Activated CD8-positive, alpha-beta T cell treated with anti-CD3 and anti-CD28 coated beads for 36 hours (primary cell): ENCODE measurements around the gene PRELP. TPM values are rescaled to one million over a fixed set of nuclear protein-coding genes. Genes with fewer than 3 reads are reported as not detected.

Experiments used
- ATAC-seq: fragments of 200-7000 bp; cut with Tn5 transposase; one replicate; pipeline ENCODE4 v1.10.0; 2021; ENCODE audit warnings: mild to moderate bottlenecking, moderate library complexity
- CTCF ChIA-PET: fragments of 350-600 bp; sonication (Branson Sonifier 250); formaldehyde crosslinking; loops from one replicate; lab custom pipeline; 2021; ENCODE audit warnings: antibody characterized with exemption; lab: Charles Lee
- POLR2A ChIA-PET: fragments of 350-600 bp; sonication (Branson Sonifier 250); formaldehyde crosslinking; loops from one replicate; lab custom pipeline; 2021; ENCODE audit warnings: antibody characterized with exemption; lab: Charles Lee
- DNase-seq: peaks from one replicate; pipeline ENCODE4 v3.0.0-alpha.2; 2020
- H3K27ac Mint-ChIP-seq: one replicate; pipeline ENCODE4 v1.8.0; 2021; ENCODE audit warnings: mild to moderate bottlenecking, mixed read lengths
- H3K27me3 Mint-ChIP-seq: one replicate; pipeline ENCODE4 v1.8.0; 2021; ENCODE audit warnings: mixed read lengths
- H3K36me3 Mint-ChIP-seq: one replicate; pipeline ENCODE4 v1.8.0; 2021; ENCODE audit warnings: low read depth, mixed read lengths
- H3K4me1 Mint-ChIP-seq: one replicate; pipeline ENCODE4 v1.8.0; 2021; ENCODE audit warnings: low read depth, mixed read lengths
- H3K4me3 Mint-ChIP-seq: one replicate; pipeline ENCODE4 v1.8.0; 2021; ENCODE audit warnings: mild to moderate bottlenecking, moderate library complexity, mixed read lengths
- H3K9me3 Mint-ChIP-seq: one replicate; pipeline ENCODE4 v1.8.0; 2021; ENCODE audit warnings: mixed read lengths
- intact Hi-C: fragments of 100-400 bp; cut with micrococcal nuclease; formaldehyde crosslinking; loops from one replicate; pipeline ENCODE4 v1.10.0; 2022
- total RNA-seq, 2 experiments: library from RNA; stranded (reverse); gene quantifications; one replicate each; pipeline ENCODE4 v1.2.3, GENCODE V29; 2021
- TF ChIP-seq, protein P1 (sequence below): fragments of 200-600 bp; IDR thresholded peaks from one replicate; pipeline ENCODE4 v1.8.0; 2022; ENCODE audit warnings: antibody characterized with exemption, mild to moderate bottlenecking

PRELP gene
- total RNA-seq, 2 experiments from 2014 or later: not detected

DNA sequence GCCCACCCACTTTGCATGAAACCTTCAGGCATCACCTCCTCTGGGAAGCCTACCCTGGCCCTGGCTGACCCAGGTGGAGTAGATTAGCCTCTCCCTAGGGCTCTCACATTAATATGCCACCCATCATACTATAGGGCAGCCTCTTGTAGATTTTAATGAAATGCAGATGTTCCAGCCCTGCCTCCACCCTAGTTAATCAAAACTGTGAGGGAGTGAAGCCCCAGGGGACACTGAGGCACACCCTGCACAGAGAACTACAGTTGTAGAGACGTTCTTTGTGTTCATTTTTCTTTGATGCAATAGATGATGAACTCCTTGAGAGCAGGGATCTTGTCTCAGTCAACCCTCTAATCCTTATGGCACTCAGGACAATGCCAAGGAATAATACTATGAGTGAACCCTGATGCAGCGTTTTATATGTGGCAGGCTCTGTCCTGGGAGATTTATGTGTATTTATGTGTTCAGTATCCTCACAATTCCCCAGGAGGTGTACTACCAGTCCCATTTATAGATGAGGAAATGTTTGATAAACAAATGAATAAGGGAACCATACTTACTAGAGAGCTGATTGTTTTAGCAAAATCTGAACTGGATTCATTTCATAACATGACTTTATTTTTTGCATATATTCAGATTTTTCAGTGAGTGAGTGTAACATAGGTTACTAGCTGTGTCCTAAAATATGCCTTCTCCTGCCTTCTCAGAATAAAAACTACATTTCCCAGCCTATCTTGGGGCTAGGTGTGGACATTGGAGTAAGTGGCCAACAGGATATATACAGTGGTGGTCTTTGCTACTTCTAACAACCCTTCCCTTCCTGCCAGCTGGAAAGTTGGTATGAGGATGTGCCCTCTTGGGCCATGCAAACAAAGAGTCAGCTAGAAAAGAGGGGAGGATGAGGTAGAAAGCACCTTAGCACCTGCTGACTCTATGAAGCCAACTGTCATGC is 23.5 kb upstream of the PRELP start:
- TF ChIP-seq, protein P1, sequence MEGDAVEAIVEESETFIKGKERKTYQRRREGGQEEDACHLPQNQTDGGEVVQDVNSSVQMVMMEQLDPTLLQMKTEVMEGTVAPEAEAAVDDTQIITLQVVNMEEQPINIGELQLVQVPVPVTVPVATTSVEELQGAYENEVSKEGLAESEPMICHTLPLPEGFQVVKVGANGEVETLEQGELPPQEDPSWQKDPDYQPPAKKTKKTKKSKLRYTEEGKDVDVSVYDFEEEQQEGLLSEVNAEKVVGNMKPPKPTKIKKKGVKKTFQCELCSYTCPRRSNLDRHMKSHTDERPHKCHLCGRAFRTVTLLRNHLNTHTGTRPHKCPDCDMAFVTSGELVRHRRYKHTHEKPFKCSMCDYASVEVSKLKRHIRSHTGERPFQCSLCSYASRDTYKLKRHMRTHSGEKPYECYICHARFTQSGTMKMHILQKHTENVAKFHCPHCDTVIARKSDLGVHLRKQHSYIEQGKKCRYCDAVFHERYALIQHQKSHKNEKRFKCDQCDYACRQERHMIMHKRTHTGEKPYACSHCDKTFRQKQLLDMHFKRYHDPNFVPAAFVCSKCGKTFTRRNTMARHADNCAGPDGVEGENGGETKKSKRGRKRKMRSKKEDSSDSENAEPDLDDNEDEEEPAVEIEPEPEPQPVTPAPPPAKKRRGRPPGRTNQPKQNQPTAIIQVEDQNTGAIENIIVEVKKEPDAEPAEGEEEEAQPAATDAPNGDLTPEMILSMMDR: no peak
- no peak overlapping the region for H3K27ac Mint-ChIP-seq
- H3K4me1 Mint-ChIP-seq: no peaks in the 10 kb centered on the region
- POLR2A ChIA-PET: no interaction called here
- H3K9me3 Mint-ChIP-seq: no peaks in the 10 kb centered on the region
- peaks cover 13% of the 10 kb centered on the region for H3K27me3 Mint-ChIP-seq
- no peak overlapping the region for H3K4me3 Mint-ChIP-seq
- CTCF ChIA-PET: interaction anchor here (0.7 to 1.0 kb wide), 3 partner anchors 109 to 184 kb away, joined by 3 to 4 read pairs (median 3); no protein-coding TSS in a partner anchor
- DNase-seq: no peak
- no peak for ATAC-seq
- intact Hi-C loops: no loop called here
- H3K36me3 Mint-ChIP-seq: no peaks in the 10 kb centered on the region

DNA sequence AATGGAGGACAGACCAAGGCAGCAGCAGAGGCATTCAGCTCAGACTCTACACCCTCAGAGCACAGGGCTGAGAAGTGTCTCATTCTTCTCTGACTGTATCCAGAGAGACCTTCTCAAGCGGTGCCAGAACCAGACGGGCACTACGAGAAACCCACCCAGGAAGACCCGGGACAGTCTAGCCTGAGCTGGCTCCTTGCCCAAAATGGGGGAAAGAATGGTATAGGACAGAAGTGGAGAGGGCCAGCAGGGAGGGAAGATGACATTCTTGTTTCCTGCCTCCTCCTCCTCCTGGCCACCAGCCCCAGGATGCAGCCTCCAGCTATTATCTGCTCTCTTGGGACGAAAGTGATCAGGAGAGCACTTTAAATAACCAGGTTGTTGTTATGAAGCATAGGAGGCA is 22.6 kb upstream of the PRELP start:
- no peaks in the 10 kb centered on the region for H3K4me1 Mint-ChIP-seq
- ChIA-PET POLR2A (no interaction called here), CTCF (interaction anchor here (1.0 kb wide), 1 partner anchor 185 kb away, joined by 4 read pairs; no protein-coding TSS in a partner anchor)
- ATAC-seq: no peak
- DNase-seq: no peak
- no peaks in the 10 kb centered on the region for H3K9me3 Mint-ChIP-seq
- H3K36me3 Mint-ChIP-seq: no peaks in the 10 kb centered on the region
- H3K27ac Mint-ChIP-seq: no peak overlapping the region
- no peak overlapping the region for H3K4me3 Mint-ChIP-seq
- intact Hi-C loops: no loop called here
- TF ChIP-seq, protein P1: no peak
- H3K27me3 Mint-ChIP-seq: peaks cover 14% of the 10 kb centered on the region

DNA sequence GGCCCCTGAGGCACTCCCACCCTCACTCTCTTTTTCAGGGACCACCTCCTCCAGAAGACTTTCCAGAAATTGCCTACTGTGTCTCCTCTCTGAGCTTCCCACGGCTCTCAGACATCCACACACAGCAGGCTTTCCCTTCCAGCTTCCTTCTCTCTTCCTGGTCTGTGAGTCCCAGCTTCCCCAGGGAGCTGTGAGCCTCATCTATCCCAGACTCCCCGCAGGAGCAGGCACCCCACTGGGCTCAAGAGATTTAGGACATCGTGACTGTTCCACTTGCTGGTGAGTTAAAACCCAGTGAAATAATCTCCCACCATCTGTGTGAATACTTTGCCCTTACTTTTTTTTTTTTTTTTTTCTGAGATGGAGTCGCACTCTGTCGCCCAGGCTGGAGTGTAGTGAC is 22.0 kb upstream of the PRELP start:
- intact Hi-C loops: no loop called here
- DNase-seq (no peak), ATAC-seq (no peak)
- Mint-ChIP-seq H3K4me3 (no peak overlapping the region), H3K9me3 (no peaks in the 10 kb centered on the region), H3K4me1 (no peaks in the 10 kb centered on the region), H3K36me3 (no peaks in the 10 kb centered on the region), H3K27ac (no peak overlapping the region), H3K27me3 (peaks cover 16% of the 10 kb centered on the region)
- ChIA-PET CTCF (no interaction called here), POLR2A (no interaction called here)
- TF ChIP-seq, protein P1: no peak

DNA sequence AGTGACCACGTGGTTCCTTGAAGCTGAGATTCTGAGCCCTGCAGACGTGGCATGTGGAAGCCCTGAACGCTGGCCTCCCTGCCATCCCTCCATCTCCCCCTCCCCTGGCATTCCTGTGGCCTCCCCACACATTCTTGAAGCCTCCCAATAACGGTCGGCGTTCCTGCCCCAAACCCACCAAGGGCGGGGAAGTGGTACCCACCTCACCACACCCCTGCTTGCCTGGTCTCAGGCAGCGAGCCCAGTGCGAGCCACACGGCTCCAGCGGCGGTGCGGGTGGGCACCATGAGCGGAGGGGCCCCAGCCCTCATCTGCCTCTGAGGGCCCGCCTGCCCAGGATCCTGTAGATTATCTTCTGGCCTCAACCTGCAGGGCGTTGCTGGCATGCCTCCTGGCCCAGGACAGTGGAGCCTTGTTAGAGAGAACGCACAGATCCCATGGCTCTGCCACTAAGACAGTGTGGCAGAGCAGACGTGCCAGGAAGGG is 20.6 kb upstream of the PRELP start:
- Mint-ChIP-seq H3K27ac (no peak overlapping the region), H3K36me3 (no peaks in the 10 kb centered on the region), H3K4me3 (no peak overlapping the region), H3K27me3 (peaks cover 17% of the 10 kb centered on the region), H3K4me1 (no peaks in the 10 kb centered on the region), H3K9me3 (no peaks in the 10 kb centered on the region)
- POLR2A ChIA-PET: no interaction called here
- intact Hi-C loops: no loop called here
- CTCF ChIA-PET: no interaction called here
- ATAC-seq (no peak), DNase-seq (no peak)
- TF ChIP-seq, protein P1: no peak

DNA sequence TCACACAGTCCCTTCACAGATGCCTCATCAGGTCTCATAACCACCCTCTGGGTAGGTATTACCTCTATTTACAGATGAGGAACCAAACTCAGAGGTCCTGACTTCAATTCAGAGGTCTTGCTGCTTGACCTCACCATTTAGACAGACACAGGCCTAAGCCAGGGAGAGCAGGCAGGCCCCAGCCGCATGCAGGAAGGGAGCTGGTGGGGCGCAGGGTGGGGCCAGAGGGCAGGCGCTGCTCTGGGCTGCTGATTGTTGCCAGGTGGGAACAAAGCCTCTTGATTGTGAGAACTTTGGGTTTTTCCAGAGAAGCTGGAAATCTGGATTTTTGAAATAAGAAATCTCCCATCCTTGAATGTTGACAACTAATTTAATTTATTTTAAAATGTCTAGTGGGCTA is 19.9 kb upstream of the PRELP start:
- TF ChIP-seq, protein P1: no peak
- intact Hi-C loops: no loop called here
- Mint-ChIP-seq H3K27ac (no peak overlapping the region), H3K27me3 (peaks cover 17% of the 10 kb centered on the region), H3K36me3 (no peaks in the 10 kb centered on the region), H3K4me1 (no peaks in the 10 kb centered on the region), H3K9me3 (no peaks in the 10 kb centered on the region), H3K4me3 (no peak overlapping the region)
- DNase-seq: no peak
- CTCF ChIA-PET: interaction anchor here (1.0 kb wide), 2 partner anchors 10 to 32 kb away, joined by 3 to 4 read pairs; no protein-coding TSS in a partner anchor
- POLR2A ChIA-PET: no interaction called here
- ATAC-seq: no peak
